GM19438 (cell line): ENCODE measurements around the gene OR4E2.
"Not testable (repeated sequence)": the region's sequence is repeated elsewhere in the genome, so short reads cannot be mapped to it uniquely, and the experiment has no call there.

Experiments used
- ATAC-seq: cut with Tn5 transposase; IDR thresholded peaks from one replicate; pipeline ENCODE4 v1.9.1; 2021; ENCODE audit warnings: low read depth; ENCODE audit not compliant: unreplicated experiment

OR4E2 gene, protein sequence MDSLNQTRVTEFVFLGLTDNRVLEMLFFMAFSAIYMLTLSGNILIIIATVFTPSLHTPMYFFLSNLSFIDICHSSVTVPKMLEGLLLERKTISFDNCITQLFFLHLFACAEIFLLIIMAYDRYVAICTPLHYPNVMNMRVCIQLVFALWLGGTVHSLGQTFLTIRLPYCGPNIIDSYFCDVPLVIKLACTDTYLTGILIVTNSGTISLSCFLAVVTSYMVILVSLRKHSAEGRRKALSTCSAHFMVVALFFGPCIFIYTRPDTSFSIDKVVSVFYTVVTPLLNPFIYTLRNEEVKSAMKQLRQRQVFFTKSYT

DNA sequence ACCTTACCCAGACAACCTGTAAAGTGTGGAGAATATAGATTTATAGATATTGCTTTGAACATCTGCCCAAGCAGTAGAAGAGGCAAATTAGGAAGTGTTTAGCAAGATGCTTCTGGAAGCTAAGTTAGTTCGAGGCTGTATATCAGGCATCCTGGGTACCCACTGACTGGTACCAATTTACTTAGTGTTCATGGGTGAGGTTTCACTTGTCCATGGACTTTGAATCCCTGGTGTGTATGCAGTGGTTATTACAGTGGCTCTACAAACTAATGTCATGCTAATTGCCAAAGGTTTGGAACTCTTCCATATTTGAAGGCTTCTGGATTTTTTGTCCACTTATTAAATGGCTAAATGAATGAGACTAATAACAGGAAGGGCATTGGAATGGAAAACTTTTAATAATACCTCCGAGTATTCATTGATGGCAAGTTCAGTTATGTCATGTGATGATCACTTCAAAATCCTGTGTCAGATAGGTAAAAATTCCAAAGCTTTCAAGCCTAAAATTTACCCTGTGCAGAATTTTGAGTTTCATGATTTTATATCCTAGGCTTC, at the start of gene OR4E2:
Gene OR4E2, plus strand, starts transcription at position 505 of the 555 bp plus-strand sequence. CDS start 11,248 bp downstream, outside the sequence.
- no peak for ATAC-seq

DNA sequence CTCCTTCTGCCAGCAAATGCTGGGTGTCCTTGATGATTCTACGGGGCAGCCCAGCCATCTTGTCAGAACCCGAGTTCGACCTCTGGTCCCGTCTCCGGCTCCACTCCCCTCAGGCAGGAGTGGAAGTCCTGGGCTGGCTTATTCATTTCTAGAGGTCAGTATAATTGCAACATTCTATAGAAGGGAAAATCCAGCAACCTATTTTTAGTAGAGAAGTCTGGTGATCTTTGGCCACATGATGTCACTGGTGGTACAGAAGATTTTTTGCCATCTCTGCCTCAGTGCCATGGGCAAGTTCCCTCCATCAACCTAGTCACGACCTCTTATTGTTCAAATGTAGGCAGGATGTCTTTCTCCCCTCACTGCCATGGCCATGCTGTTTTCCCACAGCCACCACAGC, 41.3 kb upstream of the OR4E2 start:
- ATAC-seq = no peak

DNA sequence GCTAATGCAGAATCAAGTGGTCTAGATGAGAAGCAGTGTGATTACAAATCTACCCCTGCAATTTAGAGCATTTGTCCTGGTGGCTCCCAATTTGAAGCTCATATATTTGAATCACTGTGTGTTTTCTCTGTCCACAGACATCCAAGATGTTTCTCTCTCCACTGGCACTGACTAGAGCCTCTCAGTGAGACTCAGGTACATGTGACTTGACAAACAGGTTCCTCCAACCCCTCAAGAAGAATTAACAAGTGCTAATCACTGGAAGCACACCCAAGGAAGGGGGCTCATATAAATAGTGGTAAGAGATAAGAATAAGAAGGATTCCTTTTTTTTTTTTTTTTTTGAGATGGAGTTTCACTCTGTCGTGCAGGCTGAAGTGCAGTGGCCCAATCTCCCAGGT, 39.4 kb upstream of the OR4E2 start:
- ATAC-seq = no peak

DNA sequence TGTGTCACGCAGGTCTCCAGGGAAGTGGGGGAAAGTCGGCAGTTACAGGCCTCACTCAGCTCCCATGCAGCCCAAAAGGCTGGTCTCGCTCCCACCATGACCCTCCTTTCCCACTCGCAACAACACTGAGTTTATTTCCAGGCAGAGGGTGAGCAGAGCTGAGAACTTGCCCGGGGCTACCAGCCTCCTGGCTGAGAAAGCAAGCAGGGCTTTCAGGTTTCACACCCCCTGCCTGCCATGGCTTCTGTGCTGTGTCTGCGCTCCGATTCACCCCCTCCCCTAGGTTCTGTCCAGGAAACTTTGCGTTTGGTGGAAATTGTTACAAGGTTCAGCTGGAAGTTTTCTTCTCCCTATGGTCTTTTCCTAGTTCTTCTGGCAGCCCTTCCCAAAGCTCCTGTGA, 36.0 kb upstream of the OR4E2 start:
- ATAC-seq = no peak

DNA sequence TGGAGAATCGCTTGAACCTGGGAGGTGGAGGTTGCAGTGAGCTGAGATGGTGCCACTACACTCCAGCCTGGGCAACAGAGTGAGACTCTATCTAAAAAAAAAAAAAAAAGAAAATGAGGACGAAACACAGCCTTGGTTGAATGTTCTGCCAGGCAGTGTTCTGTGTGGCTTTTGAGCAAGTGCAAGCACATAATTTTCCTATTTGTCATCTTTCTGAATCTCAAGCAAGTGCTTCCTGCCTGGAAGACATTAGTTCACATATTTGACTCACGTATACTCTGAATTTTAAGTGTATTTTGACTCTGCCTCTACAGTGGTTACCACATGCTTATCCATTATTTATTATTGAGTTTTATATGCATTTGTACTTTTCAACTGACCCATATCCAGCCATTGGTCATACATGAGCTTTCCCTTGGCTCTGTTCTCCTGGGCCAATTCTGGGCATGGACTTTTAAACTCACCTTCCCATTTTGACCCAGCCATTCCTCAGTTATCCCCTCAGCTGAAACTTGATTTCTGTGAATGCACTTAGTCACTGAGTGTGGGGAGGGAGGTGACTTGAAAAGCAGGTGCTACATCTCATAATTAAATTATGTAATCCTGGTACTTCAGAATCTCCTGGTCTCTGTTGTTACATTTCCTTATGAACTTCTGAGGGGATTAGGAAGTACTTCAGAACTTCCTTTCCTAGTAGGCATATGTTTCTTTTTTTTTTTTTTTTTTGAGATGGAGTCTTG, 27.0 kb upstream of the OR4E2 start:
- ATAC-seq = no peak

DNA sequence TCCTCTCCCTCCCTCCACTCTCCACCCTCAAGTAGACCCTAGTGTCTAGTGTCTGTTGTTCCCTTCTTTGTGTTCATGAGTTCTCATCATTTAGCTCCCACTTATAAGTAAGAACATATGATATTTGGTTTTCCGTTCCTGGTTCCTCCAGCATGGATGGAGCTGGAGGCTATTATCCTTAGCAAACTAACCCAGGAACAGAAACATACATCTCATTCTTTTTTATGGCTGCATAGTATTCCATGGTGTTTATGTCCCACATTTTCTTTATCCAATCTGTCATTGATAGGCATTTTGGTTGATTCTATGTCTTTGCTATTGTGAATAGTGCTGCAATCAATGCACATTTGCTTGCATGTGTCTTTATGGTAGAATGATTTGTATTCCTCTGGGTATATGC, 23.1 kb upstream of the OR4E2 start:
- not testable (repeated sequence) for ATAC-seq

DNA sequence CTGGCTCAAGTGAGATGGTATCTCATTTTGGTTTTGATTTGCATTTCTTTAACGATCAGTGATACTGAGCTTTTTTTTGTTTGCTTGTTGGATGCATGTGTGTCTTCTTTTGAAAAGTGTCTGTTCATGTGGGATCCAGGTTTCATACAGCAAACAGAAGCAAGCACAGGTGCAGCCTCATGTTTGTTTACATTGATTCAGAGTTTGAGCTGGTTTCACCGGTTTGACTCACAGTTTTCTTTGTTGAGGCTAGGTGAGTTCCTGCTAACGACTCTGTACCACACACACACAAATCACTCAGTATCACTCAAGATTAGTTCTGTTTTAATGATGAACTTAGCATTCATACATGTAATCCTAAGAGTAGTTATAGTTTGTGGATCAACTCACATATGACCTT, 22.6 kb upstream of the OR4E2 start:
- ATAC-seq = no peak

DNA sequence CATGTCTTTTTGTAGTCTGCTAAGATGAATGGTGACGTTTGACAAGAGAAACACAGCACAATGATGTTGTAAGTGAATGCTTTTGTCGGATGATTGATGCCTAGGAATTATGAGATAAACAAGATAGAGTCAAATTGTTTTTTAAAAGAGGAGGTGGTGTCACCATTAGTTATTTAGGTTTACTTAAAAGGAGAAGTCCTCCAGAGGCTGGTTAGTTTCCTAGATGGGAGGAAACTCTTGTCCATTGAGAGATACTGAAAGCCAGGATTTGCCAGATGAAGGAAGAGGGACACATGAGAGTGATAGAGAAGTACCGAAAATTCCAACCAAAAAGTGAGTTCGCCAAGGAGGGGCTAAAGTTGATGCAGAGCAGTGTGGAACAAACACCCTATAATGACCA, 18.8 kb upstream of the OR4E2 start, which contains the start of gene OR10G2:
Gene OR10G2, minus strand, starts transcription at position 101 of the 400 bp plus-strand sequence. Its CDS starts 98 bp downstream, at position 3.
- ATAC-seq = no peak

DNA sequence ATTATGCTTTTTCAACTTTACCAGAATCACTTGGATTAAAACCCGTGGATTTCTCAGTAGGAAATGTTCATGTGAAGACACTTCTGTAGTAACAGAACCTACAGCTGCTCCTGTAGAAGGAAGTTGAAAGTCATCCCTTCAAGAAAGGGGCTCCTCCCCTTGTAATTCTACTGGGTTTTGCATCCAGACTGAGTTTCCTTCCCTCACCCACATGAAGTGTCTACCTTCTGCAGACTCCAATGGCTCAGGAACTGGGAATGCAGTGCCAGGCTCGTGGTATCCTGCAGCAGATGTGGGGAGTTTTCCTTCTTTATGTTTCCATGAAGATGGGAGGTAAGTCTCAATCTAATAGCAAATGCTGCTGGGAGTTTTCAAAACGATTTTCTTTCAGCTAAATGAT, 11.0 kb upstream of the OR4E2 start:
- ATAC-seq = no peak

DNA sequence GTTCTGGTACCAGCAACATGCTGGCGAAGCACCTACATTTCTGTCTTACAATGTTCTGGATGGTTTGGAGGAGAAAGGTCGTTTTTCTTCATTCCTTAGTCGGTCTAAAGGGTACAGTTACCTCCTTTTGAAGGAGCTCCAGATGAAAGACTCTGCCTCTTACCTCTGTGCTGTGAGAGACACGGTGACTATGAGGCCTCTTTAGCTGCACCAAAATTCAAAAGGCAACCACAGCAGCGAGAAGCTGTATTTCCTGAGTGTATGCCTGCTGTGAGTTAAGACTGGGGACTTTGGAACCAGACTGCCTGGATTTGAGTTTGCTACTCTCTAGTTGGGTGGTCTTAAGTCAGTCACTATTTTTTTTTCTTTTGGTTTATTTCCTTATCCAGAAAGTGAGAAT, 10.2 kb upstream of the OR4E2 start:
- no peak for ATAC-seq

DNA sequence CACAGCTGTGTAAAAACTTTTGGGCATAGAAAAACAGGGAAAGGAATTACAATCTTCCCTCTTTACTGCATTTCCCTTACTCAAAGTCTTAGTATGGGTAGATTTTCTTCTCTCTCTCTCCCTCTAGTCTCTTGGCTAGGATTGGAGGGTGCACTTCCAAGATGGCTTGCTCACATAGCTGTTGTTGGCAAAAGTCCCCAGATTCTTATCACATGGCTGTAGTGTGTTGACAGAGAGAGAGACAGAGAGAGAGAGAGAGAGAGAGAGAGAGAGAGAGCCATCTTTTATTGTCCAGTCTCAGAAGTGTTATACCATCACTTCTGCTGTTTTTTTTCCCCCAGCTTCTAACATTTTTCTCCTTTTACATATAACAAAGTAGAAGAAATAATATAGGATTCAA, 6.3 kb upstream of the OR4E2 start:
- no peak for ATAC-seq

DNA sequence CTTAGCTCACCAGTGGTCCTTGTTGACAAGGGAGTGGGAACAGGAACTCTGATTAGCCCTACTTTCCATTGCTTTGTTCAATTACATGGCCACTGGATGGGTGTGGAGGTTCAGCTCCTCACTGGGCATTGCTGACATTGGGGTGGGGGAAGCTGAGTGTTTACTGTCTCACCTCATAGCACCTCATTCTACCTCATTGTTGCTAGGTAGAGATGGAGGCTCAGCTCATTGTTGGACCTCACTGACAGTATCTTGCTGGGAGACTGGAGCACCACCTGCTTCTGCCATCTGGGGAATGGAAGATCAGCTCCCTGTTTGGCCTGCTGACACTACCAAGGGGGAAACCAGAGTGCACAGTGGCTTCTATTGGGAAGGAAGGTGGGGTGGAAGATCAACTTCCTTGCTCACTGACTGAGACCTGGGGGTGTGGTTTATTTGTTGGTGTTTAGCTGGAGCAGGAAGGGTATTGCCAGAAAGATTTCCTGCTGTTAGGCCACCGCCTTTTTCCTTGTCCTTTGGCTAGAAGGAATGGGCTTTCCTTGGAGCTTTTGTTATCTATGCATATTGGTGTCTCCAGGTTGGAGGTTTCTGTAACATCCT, 1.3 kb upstream of the OR4E2 start:
- ATAC-seq = no peak

DNA sequence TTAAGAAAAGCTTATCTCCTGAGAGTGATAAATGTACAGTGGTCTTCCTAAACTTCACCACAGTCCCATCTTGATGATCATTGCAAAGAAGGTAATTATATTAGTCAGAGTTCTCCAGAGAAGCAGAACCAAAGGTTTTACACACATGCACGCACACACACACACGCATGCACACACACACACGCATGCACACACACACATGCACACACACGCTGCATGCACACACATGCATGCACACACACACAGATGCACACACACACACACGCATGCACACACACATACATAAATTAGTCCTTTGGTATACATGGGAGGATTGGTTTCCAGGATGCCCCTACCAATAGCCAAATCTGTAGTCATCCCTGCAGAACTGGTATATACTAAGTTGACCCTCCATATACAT, 580 bp downstream of the OR4E2 start:
- no peak for ATAC-seq

DNA sequence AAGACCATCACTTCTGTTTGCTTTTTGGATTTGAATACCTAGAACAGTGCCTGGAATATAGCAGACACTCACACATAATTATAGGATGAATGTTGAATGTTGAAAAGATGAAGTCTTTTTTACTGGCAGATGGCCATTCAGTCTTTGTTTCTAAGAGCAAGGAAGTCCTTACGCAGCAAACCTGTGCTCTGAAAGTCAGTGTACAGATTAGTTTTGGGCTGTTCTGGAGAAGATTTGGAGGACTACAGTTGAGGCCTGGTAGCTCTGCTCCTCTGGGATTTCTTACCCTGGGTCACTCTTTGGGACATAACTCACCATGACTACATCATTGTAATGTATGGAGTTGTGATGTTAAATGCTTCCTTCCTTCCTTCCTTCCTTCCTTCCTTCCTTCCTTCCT, 3.3 kb downstream of the OR4E2 start:
- no peak for ATAC-seq

DNA sequence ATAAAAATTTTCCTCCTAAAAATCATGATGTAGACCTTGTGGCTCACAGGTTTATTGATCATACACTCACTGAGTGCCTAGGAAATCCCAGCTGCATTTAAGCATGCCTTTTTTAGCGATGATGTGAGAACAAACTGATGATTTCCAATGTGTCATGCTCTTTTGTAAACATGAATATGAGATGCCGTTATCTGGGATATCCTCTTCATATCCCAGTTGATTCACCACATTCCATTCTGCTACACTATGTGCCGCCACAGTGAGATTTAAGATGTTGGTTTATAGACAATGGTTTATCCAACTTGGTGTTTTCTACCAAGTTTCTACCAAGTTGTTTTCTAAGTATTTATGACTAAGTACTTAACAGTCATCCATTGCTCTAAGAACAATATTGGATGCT, 14.7 kb downstream of the OR4E2 start:
- no peak for ATAC-seq

DNA sequence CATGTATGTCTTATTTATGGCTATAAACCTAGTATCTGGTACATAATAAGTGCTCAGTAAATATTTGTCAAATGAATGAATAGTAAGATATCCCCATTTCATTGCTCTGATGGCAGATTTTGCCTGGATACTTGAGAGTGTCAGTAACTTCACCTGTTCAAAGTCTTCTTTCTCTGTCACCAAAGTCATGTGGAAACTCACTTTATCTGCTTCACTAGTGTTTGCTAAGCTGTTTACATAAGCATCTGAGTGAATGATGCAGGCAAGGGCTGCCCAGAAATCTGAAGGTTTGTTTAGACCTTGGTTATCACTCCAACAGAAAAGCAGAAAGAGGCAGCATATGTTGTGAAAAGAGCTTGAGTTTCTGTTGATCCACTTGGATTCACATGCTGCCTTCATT, 15.6 kb downstream of the OR4E2 start:
- no peak for ATAC-seq

DNA sequence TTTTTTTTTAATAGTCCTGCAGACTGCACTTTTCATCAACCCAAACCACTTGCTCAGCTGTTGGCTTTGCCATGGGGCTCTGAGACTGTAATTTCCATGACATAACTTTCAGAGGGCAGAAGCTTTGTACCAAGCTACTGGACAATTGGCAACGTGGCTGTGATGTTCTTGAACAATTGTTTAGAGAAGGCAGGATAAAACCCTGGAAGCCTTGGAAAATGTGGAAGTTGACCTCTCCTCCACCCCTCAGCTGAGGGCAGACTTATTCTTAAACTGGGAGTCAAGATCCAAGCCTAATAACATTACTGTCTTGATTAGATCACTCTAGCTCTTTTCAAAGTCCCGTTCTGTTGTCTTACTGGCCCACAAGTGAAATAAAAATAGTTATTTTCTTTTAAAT, 17.7 kb downstream of the OR4E2 start:
- ATAC-seq = no peak

DNA sequence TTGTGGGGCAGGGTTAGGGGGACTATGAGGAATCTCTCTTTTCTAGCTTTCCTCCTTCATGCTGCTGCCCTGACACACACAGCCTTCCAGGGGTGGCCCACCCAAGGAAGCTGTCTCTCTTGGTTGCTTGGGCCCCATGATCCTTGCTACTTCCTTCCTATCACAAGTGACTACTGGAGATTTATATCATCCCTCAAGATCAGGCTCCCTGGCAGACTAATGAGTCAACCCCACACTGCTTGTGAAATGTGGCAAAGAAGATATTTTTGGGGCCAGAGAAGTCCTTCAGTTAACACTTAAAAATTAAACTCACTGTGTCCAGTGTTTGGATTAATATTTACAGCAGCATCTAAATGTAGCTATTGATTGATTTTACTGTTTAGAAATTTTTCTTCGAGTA, 18.5 kb downstream of the OR4E2 start:
- no peak for ATAC-seq

DNA sequence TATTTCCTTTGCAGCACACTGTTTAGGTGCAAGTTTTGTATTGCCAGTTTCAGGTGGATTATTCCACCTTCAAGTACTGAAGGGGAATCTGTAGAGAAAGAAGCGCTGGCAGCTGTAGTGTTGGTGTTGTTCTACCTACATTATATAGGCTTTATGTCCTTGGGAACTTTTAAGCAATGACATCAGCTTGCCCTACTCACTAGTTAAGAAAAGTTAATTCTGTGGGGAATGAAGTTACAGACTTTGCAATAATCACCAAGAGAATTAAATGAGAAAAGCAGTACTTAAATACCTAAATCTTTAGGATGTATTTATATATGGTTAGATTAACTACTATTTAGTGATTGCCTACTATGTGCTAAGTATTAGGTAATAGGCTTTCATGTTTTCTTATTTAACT, 20.1 kb downstream of the OR4E2 start, which contains the start of gene OR4E1:
Gene OR4E1, minus strand, starts transcription at position 101 of the 400 bp plus-strand sequence. CDS start 2,883 bp downstream, outside the sequence.
- no peak for ATAC-seq

DNA sequence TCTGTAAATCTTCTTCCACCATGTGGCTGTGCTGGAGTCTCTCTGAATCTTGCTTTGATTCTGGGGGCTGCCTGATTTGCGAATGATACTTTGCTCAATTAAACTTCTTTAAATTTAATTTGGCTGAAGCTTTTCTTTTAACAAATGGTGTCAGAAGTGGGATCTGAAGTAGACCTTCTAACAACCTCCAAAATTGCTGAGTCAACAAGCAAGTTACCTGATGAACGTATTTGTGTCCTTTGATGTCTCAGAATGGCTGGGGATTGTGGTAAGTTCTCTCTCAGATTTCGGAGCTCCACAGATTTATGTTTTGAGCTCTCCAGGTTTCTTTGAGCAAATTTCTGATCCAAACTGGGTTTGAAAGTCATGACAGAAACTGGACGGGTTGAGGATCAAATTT, 21.9 kb downstream of the OR4E2 start:
- no peak for ATAC-seq

DNA sequence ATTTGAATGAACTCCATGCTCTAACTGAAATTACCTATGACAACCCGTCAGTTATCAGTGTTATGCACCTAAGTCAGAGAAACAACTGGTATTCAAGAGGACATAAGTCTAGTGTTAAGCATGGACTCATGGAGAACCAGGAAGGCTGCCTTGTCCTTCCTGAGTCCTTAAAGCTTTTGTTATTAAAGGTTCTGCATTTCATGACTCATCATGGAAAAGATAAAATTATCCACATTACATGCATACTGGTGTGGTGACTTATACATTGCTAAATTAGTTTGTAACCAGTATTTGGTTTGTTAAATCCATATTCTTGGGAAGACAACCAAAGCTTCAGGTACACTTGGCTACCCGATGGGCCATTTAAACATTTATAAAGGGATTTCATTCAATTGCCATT, 26.4 kb downstream of the OR4E2 start:
- ATAC-seq = no peak
